Renal cortex interstitium (tissue), 11 donors: Measurements from ENCODE around the gene ARHGAP26. TPM values are rescaled to one million over a fixed set of nuclear protein-coding genes. Genes with fewer than 3 reads are reported as not detected.

ENCODE experiments used
- DNase-seq, 11 donors: peaks; one replicate each; pipeline ENCODE4 v3.0.0-alpha.2; 2013; ENCODE audit warnings: low read depth in 9 of 11, low spot score in 4 of 11; ENCODE audit errors: extremely low read depth in 1 of 11
- polyA plus RNA-seq, 3 donors: library from polyadenylated mRNA; unstranded; fragments of 120-200 nt; gene quantifications; one replicate each; pipeline ENCODE4 v1.2.1, GENCODE V29; 2013; ENCODE audit not compliant: insufficient read length in 3 of 3

Gene ARHGAP26
- polyA plus RNA-seq, 3 donors = 10.7 to 13.7 (median 10.9) TPM

GRCh38 chr5:142881784-142882126 is 111.6 kb downstream of the ARHGAP26 start:
- DNase-seq = no peak

GRCh38 chr5:142883025-142883424 is 112.8 kb downstream of the ARHGAP26 start:
- DNase-seq = no peak

GRCh38 chr5:142883438-142883837 is 113.3 kb downstream of the ARHGAP26 start:
- no peak for DNase-seq

- no peak for DNase-seq
These were observed 113.9 kb downstream of the ARHGAP26 start for GRCh38 chr5:142884029-142884428.

GRCh38 chr5:142886211-142886610 is 116.0 kb downstream of the ARHGAP26 start:
- no peak for DNase-seq

GRCh38 chr5:142886956-142887355 is 116.8 kb downstream of the ARHGAP26 start:
- no peak for DNase-seq

- DNase-seq = peak in 1 of 11 donors; percentile 44
These were observed 118.4 kb downstream of the ARHGAP26 start for GRCh38 chr5:142888469-142889085.

GRCh38 chr5:142892021-142892420 is 121.8 kb downstream of the ARHGAP26 start:
- no peak for DNase-seq

GRCh38 chr5:142894315-142894714 is 124.1 kb downstream of the ARHGAP26 start:
- no peak for DNase-seq

GRCh38 chr5:142894749-142895148 is 124.6 kb downstream of the ARHGAP26 start:
- DNase-seq = no peak

GRCh38 chr5:142896325-142897007 is 126.3 kb downstream of the ARHGAP26 start:
- DNase-seq = no peak

- no peak for DNase-seq
These were observed 127.2 kb downstream of the ARHGAP26 start for GRCh38 chr5:142897328-142897727.

GRCh38 chr5:142900927-142901326 is 130.8 kb downstream of the ARHGAP26 start:
- no peak for DNase-seq

- peak in 2 of 11 donors; percentile 25 to 61 for DNase-seq
These were observed 131.5 kb downstream of the ARHGAP26 start for GRCh38 chr5:142901476-142902185.

- DNase-seq = no peak
These were observed 132.2 kb downstream of the ARHGAP26 start for GRCh38 chr5:142902186-142902965.

- DNase-seq = no peak
These were observed 134.2 kb downstream of the ARHGAP26 start for GRCh38 chr5:142904416-142904815.

GRCh38 chr5:142905348-142905747 is 135.2 kb downstream of the ARHGAP26 start:
- no peak for DNase-seq

- DNase-seq = no peak
These were observed 136.9 kb downstream of the ARHGAP26 start for GRCh38 chr5:142906863-142907671.

- no peak for DNase-seq
These were observed 138.5 kb downstream of the ARHGAP26 start for GRCh38 chr5:142908659-142909058.
